HG03575 (cell line): ENCODE data around the gene LIN7A.

Source experiments
- ATAC-seq: cut with Tn5 transposase; IDR thresholded peaks from one replicate; pipeline ENCODE4 v1.9.1; 2021; ENCODE audit not compliant: unreplicated experiment, insufficient number of reproducible peaks, low FRiP score; ENCODE audit errors: extremely low read depth

LIN7A gene

GRCh38 chr12:80777587-80777986 is 160.1 kb downstream of the LIN7A start:
- no peak for ATAC-seq

DNA sequence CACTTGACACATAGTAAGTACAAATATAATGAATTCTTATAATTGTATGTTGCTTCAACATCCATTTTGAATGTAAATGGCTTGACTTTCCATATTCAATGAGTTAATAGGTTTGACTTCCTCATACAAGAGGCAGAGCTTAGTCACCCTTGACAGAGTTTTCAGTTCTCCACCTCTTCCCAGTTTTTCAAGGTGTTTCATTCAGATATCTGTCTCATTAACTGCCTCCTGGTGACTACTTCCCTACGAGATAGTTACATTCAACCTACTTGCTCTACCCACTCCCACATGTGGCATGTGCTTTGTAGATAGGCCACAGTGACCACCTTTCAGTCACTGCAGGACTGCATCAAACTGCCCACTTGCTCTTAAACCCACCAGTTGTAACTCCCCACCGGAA is 161.0 kb downstream of the LIN7A start:
- no peak for ATAC-seq

GRCh38 chr12:80770958-80771357 is 166.8 kb downstream of the LIN7A start:
- ATAC-seq, result no peak

DNA sequence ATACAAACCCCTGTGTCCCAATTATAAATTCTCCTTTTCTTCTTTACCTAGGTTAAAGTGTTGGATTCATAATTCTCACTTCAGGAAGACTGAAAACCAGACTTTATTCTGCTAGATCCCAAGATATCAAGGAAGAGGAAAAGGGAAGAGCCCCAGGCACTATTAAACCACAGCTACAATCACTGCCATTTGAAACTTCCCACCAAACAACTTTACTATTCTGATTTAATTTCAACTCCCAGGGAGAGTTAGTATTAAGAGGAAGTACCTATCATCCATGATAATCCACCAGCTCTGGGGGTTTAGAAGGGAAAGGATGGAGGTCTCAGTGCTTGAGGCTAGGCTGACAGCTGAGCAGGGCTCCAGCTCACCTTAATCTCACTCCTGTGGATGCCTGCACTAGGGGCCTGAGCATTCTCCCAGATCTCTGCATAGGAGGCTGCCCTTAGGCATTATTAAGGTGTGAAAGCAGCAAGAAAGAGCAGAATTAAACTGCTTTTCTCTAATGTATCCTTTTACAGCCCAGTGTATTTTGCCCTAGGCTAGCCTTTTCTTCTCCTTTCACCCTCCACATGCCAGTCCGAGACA is 168.1 kb downstream of the LIN7A start:
- no peak for ATAC-seq

DNA sequence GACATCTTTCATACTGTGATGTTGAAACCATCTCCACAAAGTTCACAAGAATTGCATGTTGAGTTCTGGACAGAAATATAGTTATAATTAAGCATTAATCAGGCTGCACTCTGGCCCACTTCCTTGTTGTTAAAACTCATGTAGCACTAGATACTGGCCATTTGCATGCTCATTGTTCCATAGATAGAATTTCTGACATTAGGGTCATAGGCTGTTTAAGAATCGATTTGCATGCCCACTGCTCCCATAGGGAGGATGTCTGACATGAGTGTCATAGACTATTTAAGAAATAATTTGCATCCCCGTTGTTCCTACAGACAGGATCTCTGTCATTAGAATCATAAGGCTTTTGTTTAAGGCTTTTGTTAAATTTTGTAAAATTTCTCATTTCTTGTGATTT is 170.8 kb downstream of the LIN7A start:
- ATAC-seq, result peak; percentile 68

- ATAC-seq, result no peak
Measured at GRCh38 chr12:80766210-80766609, 171.5 kb downstream of the LIN7A start.

DNA sequence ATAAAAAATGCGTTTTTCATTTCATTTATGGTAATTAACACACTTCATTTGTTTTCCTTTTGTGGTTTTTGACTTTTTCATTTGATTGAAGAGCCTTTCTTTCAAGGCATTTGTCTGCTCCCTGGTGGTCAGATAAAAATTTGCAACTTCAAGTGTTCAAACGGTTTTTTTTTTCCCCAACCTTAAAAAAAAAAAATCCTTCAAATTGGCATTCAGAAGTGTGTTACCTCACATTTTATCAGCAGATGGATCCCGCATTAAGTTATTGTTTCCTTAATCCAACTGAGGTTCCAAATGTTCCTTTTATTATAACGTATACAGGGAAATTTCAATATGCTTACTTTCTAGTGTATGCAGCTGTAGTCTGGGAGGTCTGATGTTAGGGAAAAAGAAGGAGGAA is 173.9 kb downstream of the LIN7A start:
- no peak for ATAC-seq

DNA sequence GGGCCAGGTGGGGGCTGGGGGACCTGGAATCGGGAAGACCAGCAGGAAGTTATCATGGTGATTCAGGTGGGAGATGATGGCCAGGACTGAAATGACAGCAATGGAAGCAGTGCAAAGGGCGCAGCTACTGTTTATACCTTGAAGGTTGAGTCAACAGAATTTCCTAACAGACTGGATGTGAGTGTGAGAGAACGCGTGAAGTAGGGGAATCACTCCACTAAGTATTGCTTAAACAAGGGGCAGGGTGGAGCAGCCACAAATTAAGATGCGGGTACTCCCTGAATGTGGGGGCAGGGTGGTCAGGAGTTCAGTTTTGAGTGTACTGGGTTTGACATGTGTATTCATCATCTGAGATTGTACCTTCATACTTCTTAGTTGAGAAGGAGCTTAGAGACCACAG is 175.9 kb downstream of the LIN7A start:
- no peak for ATAC-seq

DNA sequence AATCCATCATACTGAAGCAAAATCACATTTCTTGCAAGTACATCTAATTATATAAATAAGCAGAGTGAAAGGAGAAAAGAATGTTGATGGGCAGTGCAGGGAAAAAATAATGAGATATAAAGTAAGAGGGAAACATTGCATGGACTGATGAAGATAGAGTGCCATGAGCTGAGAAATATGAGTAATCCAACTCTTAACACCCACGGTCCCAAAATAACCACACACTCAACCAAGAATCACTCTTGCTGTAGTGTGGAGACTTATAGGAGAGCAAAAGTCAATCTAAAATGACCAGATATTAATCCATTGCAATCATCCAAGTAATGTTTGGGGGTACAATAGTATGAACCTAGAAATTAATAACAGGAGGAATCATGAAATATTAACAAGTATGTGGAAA is 180.9 kb downstream of the LIN7A start:
- ATAC-seq, result peak; percentile 85

DNA sequence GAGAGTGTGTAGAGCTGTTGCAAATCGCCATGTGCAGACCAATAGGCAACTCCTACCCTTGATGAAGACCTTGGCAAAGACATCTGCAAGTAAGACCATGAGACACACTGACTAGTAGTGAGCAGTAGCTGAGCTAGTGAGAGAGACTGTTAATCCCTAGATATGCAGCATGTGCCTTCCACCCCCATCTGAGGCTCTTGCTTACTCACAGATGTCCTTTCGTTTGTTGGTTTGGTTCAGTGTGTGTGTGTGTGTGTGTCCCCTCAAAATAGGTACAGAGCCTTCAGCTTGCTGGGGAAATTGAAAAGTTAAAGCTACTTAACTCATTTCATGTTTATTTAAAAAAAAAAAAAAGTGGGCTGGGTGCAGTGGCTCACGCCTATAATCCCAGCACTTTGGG is 183.5 kb downstream of the LIN7A start:
- no peak for ATAC-seq

DNA sequence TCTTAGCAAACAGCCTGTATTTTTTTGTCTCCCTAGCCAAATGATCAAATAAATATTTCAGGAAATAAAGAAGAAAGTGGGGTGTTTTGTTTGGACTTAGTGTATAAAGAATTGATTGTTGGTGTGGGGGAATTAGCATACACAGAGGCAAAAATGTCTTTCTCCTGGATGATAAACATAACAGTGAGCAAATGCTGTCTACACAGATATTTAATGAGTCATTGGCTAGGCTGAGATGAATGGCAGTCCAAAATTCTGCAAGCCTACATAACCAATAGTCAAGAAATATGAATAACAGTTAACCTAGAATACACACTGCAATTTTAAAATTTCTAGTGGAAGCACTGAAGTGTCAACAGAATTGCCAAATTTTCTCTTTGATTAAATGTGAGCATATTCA is 185.3 kb downstream of the LIN7A start:
- ATAC-seq, result no peak

DNA sequence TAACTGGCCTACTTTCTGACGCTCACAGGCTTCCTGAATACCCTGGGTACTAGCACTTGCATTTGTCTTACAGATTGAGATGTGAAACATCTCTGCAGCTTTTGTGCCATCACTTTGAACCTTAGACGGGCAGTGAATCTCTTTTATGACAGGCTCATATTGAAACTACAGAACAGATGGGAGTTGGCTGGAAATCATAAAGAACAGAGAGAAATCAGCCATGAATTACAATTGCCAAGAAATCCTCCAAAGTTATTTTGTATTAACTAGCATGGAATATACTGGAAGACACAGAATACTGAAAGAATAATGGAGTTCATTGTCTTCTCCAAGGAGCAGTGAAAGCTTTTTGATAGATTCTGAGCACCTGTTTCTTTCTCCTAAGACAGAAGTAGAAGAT is 188.3 kb downstream of the LIN7A start:
- no peak for ATAC-seq

DNA sequence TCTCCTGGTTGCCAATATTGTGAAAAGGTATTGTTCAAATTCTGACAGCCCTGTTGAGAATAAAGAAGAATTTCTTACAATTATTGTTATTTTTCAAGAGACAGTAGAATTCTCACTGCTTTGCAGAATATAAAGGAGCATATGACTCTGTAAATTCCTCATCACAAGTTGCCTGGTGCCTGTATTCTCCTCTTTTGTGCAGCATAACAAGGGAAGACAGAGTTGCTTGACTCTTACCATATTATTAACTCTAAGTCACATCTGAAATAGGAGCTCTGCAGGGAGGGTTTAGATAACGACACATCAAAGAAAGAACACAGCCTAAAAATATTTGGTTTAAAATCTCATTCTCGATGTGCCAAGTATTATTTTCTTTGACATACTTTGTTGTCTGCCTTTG is 189.9 kb downstream of the LIN7A start:
- ATAC-seq, result no peak

DNA sequence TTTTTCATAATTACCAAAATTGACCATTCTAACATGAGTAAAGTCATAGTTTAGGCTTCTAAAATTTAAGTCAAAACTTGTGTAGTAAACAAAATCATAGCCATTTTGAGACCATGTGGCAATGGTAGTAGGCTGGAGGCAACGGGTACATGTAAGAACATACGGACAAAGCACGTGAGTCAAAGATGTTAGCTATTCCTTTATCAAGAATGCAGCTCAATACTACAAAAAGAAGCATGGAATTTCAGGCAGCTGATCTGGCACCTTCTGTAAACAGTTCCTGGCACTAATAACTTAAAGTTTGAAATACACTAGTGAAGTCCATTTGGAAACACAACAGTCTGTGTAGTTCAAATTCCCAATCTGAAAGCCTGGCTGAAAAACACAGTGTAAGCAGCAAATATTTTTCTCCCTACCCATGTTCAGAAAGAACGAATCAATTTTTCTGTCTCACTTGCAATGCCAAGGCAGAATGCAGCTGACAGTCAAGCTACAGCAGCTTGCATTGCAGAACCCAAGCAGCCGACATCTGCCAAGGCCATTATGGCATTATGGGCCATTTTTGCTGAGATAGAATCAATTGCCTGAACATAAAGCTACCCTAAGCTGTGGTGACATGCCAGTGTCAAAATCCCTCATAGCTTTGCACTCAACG is 191.8 kb downstream of the LIN7A start:
- no peak for ATAC-seq
